Stimulated activated CD4-positive, alpha-beta T cell treated with anti-CD3 and anti-CD28 coated beads, TNF-alpha, amount 100 ng/mL, for 1 hour (primary cell): ENCODE measurements around the gene SCYGR8.

ENCODE experiments used
- DNase-seq, 3 donors: peaks; one replicate each; pipeline ENCODE4 v3.0.0-alpha.2; 2020; ENCODE audit warnings: low read depth in 3 of 3, low spot score in 1 of 3

SCYGR8 gene

DNA sequence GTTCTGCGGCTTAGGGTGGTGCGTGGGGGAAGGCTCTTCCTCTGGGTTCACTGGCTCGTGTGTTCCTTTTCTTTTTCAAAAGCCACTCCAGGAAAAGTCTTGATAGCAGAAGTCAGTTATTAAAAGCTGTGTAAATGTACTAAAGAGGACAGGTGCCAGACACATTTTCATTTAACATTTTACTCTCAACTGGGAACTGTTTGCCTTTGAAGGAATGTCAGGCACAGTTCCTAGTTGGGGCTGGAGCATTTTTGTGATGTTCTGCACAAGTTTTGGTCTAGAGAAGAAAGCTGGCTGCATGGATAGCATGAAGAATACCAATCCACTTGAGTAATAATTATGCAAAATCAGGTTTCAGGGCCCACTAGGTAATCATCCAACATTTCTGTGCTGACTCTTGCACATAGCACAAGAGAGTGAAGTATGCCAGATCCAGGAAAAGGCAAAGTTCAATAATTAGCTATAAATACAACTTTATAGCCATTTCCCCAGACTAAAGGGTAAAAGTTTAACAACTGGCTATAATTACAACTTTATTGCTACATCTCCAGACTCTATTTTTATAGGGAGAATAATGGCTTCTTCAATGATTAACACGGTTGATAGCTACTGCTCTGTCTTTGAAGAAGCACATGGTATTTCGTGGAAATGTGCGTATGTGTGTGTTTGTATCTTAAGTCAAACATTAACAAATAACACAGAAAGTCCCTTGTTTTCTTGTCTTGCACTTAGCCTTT is 16.2 kb downstream of the SCYGR8 start:
- DNase-seq: no peak

DNA sequence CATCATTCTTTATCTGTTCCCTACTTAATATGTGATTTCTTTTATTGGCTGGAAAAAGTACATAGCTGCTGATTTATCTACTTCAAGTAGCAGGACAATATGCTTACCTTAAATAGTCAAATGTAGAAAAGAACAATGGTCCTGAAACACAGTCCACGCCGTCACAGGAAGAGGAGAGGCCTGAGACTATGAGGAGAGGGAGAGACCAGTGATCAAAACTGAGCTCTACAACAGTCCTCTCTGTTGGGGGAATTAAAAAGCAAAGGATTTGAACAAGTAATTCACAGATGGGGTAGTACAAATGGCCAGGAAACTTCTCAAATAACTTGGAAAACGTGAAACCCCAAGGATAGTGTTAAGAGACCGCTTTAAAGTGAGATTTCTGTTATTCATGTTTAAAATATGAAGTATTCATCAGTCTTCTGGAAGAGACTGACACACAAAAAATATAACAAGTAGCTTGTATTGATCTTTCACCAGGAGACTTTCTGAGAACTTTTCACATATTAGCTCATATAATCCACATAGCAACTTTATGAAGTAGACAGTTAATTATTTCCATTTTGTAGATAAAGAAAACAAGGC is 20.2 kb downstream of the SCYGR8 start:
- no peak for DNase-seq

DNA sequence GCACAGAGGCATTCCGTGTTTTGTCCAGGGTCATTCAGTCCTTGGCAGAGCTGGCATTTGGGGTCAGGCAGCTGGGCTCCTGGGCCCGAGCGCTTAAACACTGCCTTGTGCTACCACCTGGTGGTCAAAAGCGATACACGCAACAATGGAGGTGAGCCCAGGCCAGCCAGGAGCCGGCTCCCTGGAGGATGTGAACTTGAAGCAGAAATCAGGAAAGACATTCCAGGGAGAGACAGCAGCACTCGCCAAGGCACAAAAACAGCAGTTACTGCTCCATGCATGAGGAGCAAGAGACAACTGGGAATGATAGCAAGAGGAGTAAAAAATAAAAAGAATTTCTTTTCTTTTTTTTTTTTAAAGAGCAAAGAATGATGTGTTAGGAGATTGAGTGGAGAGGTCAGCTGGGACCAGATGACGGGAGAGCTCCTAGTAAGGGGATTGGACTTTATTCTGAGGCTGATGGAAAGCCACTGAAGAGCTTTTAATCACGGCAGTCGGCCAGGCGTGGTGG is 20.7 kb downstream of the SCYGR8 start:
- DNase-seq: peak in 2 of 3 donors; percentile 5 to 49

DNA sequence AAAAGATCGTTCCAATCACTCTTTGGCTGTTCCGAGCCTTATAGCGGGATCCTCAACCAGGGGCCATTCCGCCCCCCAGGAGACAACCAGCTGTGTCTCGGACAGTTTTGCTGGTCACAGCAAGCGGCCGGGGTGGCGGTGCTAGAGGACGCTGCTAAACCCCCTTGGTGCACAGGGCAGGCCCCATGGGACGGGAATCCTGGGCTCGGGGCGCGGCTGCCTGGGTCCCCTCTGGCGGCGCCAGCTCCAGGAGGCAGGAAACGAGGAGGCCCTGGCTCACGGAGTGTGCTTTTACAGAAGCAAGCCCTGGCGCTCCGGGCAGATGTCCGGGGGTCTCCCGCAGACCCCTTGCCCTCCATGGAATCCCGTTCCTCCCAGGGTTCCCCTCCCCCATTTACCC is 22.1 kb downstream of the SCYGR8 start:
- no peak for DNase-seq

DNA sequence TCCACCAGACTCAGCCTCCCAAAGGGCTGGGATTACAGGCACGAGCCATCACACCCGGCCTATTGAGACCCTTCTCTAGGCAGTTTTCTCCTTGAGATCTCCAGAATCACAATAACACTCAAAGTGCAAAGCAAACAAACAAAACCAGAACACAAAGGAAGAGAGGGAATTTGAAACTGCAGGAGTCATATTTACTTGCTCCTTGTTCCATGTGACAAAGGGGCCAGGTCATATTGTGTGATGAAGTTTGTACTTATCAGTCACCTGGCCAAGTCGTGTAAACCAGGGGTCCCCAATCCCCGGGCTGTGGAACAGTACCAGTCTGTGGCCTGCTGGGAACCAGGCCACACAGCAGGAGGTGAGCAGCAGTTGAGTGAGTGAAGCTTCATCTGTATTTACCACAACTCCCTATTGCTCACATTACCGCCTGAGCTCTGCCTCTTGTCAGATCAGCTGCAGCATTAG is 26.5 kb downstream of the SCYGR8 start:
- DNase-seq: no peak

DNA sequence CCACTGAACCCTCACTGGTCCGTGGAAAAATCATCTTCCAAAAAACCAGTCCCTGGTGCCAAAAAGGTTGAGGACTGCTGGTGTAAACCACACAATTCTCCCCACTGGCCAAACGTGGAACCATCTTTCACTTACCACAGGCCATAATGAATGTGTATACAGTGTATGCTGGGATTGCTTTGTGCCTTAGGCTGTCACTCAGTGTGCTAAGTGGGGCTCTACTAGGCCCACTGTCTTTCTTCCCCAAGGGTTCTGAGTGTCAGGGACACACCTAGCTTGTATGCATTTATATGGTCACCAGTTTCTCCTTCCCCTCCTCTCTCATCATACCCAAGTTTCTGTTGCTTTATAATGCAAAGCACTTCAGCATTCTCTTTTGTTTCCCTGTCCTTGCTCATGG is 27.2 kb downstream of the SCYGR8 start:
- DNase-seq: no peak

DNA sequence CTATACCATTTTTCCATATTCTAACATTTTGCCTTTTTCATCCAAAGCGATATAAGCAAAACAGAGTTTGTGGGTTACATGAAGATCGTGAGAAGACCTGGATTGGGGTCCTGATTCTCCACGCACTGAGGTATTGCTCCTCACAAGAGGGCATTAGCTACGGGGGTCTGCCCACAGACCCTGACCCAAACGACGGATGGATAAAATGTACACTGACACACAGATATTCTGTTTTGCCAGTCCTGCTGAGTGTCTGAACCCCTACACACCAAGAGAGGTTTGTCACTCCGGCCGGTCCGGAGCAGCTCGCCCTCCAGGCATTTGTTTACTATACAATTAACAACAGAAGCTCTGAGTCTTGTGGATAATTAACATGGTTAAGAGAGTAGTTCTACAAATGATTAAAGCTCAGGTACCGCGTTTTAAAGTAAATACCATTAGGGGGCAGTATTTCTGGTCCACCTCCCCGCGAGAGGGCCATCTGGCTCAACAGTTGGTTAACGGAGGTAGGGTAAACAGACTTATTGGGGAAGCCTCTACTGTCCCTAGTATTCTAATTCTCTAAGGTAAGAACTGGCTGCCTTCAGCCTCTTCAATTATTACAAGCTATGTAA is 28.4 kb downstream of the SCYGR8 start:
- no peak for DNase-seq

DNA sequence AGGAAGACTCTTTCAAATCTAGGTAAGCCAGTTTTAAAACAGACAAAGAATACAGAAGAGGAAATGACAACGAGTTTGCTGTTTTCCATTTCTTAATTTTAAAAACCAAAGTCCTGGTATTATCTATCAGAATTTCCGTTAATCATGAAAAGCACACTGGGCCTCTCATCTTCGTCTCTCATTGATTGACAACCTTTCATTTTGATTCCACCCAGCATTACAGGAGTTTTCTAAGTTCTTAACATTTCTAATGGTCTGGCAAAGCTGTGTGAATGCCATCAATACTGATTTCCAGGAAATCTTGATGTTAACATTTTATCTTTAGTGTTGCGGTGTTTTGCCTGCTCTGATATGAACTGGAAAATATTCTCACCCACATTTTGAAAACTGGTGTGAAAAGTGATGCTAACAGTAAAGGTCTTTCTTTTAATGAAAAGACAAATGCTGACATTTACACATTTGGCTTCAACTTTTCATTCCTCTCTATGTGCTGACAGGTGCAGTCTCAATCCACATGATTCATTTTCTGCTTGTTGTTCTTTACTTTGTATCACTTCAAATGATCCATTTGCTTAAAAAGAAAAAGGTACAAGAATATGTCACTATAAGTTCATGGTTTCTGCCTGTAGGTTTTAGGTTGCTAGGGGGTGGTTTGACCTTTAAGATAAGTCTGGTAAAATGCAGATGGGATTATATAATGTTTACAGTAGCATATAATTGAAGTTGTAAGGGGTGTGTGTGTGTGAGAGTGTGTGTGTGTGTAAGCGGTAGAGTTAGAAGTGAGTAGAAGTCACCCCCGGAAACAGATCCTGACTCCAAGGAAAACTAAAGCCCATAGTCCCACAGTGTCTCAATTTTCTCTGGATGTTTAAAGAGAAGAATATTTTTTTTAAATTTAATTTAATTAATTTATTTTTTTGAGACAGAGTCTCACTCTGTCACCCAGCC is 29.5 kb downstream of the SCYGR8 start:
- no peak for DNase-seq

DNA sequence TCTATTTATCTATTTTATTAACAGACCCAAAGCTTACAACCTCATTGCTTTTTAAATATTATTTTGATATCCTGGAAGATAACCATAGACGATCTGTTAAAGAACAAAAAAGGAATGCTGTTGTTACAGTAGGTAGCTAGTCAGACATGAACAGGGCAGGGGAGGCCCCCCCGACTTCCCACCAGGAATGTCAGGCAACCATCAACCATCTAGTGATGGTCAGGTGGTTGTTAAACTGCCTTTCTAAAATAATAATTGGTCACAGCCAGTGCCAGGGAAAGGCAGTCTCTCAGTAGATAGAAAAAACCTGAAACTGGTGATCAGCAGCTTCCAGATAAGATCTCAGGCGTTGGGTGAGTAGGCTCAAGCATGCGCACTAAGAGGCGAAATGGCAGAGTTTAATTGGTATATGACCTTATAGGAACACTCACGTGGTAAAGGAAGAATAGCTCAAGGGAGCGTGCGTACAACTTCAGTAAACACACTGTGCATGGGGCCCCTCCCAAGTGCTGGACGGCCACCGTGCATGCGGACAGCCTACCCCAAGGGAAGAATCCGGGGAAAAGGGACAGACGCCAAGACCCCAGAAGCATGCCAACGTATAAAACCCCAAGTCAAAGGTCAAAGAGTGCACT is 35.4 kb downstream of the SCYGR8 start:
- DNase-seq: no peak

DNA sequence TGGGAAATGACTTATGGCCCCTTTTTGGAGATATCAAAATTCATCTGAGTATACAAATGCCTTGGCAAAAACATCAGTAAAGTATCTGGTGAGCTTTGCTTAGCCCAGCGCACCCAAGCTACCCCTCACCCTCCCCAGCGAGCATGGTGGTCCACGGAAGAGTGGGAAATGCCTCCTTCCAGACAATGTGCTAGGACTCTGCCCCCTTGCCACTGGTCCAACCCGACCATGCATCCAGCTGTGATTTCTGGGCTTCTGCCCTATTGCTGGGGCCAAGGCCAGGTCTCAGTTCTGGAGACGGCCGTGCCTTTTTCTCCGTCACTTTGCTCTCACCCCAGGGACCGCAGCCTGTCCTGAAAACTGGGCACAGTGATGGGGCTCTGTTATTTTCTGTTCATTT is 36.1 kb downstream of the SCYGR8 start:
- DNase-seq: no peak

DNA sequence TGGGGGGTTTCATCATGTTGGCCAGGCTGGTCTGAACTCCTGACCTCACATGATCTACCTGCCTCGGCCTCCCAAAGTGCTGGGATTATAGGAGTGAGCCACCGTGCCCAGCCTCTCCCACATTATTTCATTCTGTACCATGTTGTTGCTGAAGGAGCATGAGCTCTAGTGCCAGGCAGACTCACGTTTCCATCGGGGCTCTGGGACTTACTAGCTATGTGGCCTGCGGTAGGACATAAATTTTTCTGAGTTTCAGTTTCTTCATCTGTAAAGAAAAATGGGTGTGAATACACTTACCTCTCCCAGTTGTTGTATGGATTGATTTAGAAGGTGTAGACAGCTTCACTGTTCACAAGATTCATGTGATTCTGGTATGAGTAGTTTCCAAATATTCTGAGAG is 37.1 kb downstream of the SCYGR8 start:
- no peak for DNase-seq

DNA sequence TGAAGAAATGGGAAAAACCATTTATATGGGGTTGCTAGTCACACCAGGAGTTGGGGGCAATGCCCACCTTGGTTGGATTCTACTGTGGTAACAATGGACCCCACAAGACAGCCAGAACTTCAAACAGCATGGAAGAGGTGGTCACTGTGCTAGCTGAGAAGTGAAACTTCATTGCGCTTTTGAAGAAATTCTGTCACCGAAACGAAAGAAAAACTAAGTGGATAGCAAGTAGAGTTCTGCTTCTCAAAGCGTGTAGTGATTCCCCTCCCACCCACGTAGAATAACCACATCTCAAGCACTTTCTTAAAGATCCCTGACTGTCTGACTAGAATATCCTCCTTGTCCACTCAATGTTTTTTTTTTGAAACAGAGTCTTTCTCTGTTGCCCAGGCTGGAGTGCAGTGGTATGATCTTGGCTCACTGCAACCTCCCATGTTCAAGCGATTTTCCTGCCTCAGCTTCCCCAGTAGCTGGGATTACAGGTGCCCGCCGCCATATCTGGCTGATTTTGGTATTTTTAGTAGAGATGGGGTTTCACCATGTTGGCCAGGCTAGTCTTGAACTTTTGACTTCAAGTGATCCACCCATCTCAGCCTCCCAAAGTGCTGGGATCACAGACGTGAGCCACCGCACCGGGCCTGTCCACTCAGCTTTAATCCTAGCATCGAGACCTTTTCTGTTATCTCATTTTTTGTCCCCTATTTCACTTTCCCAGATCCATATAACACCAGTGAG is 37.9 kb downstream of the SCYGR8 start:
- no peak for DNase-seq

DNA sequence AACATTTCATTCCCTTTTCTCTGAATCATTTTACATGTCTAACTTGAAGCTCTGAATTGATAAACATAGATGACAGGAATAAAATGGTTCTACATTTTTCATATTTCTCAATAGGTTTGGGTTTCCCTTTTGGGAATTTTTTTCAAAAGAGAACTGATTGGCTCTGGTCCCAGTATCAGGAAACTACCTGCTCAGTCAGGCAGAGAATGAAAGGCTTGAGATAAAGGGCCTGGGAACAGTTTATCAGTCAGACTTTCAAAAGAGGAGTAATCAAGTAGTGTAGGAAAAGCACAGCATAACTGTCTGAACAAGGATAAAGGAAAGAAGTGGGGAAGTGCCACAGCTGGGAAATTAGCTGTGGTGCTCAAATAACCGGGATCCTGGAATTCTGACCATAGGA is 39.6 kb downstream of the SCYGR8 start:
- DNase-seq: no peak

DNA sequence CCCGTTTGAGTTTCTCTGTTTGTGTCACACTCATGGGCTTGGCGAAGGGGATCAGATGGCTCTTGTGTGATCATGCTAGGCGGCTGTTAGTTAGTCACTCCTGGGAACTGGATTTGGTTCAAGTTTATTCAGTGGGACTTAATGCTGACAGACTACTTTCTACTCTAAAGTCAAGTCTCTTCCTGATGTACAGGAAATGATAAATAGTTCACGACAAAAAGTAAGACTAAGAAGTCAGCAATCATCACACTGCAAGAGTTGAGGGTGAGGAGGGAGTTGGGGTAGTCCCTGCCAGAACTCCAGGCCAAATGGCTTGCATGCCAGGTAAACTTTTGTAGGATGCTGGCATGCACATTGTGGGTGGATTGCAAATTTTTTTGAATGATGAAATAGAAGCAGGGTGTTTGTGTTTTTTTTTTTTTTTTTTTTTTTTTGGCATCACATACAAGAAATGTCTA is 42.9 kb downstream of the SCYGR8 start:
- DNase-seq: no peak

DNA sequence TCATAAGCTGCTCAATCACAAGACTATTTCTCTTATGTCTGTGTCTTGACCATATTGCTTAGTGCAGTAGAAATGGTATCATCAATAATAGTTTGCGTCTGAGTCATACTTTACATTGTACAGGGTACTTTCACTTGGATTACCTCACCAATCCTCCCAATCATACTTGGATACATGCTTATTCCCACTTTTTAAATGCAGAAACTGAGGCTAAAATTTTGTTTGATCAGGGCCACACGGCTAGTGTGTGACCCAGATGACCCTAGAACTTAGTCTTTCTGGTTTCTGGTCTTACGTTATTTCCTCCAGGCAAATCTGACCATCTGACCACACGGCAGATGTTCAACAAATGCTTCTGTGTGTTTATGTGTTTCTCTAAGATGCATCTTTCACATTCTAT is 44.1 kb downstream of the SCYGR8 start:
- DNase-seq: no peak

DNA sequence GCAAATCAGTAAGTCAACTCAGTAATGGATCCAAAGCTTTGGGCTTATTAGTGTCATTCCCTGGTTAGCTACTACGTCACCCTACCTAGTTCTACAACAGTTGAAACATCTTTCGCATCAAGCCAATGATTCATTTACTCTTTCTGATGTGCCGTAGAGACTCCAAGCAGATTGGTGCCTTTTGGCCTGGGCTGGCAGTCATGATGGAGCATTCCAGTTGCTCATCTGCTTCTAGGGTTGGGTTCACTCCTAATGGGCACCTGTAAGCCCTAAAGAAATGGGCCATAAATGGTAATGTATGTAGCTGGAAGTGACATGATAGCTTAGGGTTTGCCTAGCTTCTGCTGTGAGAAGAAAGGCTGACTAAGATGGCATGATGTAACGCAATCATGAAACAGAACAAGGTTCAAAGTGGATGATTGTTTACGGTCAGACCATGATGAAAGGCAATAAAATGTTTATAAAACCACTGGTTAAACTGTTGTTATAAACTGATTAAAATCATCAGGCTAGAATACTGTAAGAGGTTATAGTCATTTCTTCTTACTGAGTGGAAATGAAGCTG is 47.5 kb downstream of the SCYGR8 start:
- DNase-seq: no peak
